Measurements from ENCODE around the gene RPAIN. TPM values are rescaled to one million over a fixed set of nuclear protein-coding genes. Genes with fewer than 3 reads are reported as not detected.
"Not testable (repeated sequence)": the region's sequence is repeated elsewhere in the genome, so short reads cannot be mapped to it uniquely, and the experiment has no call there.

Gene RPAIN
- total RNA-seq, 1 donor from 2014 or later, result 74.6 TPM

- DNase-seq (ENCODE audit: low spot score in 2 of 2) (no peak), FAIRE-seq (no peak)
These were observed 9.4 kb downstream of the RPAIN start for GRCh38 chr17:5429191-5429887.

GRCh38 chr17:5430413-5430999, 10.5 kb downstream of the RPAIN start:
- no peak for DNase-seq (ENCODE audit: low spot score in 2 of 2)
- FAIRE-seq, result no peak

GRCh38 chr17:5431234-5431633, 11.3 kb downstream of the RPAIN start:
- not testable (repeated sequence) for FAIRE-seq; DNase-seq (ENCODE audit: low spot score in 2 of 2)

- DNase-seq (ENCODE audit: low spot score in 2 of 2) (no peak), FAIRE-seq (no peak)
These were observed 12.1 kb downstream of the RPAIN start for GRCh38 chr17:5431949-5432556.

GRCh38 chr17:5434984-5435383, 15.0 kb downstream of the RPAIN start:
- no peak for FAIRE-seq
- DNase-seq (ENCODE audit: low spot score in 2 of 2), result no peak

- not testable (repeated sequence) for DNase-seq (ENCODE audit: low spot score in 2 of 2); FAIRE-seq
These were observed 15.9 kb downstream of the RPAIN start for GRCh38 chr17:5435781-5436315.

GRCh38 chr17:5437721-5438317, 17.8 kb downstream of the RPAIN start:
- DNase-seq (ENCODE audit: low spot score in 2 of 2) (no peak), FAIRE-seq (no peak)

GRCh38 chr17:5438716-5439445, 18.9 kb downstream of the RPAIN start, which contains the start of gene C1QBP:
Gene C1QBP, minus strand, starts transcription at chr17:5439155. Its CDS starts 82 bp downstream, at chr17:5439073.
- FAIRE-seq, result no peak

GRCh38 chr17:5439446-5439764, 19.4 kb downstream of the RPAIN start:
- DNase-seq (ENCODE audit: low spot score in 2 of 2) (no peak), FAIRE-seq (no peak)

More at GRCh38 chr17:5438716-5439445, 18.9 kb downstream of the RPAIN start, which contains the start of gene C1QBP:
- DNase-seq (ENCODE audit: low spot score in 2 of 2), result peak; percentile 92 to 94

- DNase-seq (ENCODE audit: low spot score in 2 of 2) (no peak), FAIRE-seq (no peak)
These were observed 23.7 kb downstream of the RPAIN start for GRCh38 chr17:5443728-5444127.

- FAIRE-seq, result no peak
- DNase-seq (ENCODE audit: low spot score in 2 of 2), result no peak
These were observed 24.2 kb downstream of the RPAIN start for GRCh38 chr17:5444209-5444608.

GRCh38 chr17:5446786-5447185, 26.8 kb downstream of the RPAIN start:
- FAIRE-seq (peak; percentile 91), DNase-seq (ENCODE audit: low spot score in 2 of 2) (peak; percentile 37 to 55)

- FAIRE-seq (no peak), DNase-seq (ENCODE audit: low spot score in 2 of 2) (no peak)
These were observed 44.9 kb downstream of the RPAIN start for GRCh38 chr17:5464717-5465507.

GRCh38 chr17:5466295-5466694, 46.3 kb downstream of the RPAIN start:
- FAIRE-seq (no peak), DNase-seq (ENCODE audit: low spot score in 2 of 2) (no peak)

GRCh38 chr17:5467416-5467815, 47.4 kb downstream of the RPAIN start:
- FAIRE-seq, result no peak
- DNase-seq (ENCODE audit: low spot score in 2 of 2), result no peak

- no peak for FAIRE-seq
- no peak for DNase-seq (ENCODE audit: low spot score in 2 of 2)
These were observed 48.1 kb downstream of the RPAIN start for GRCh38 chr17:5468075-5468473.

- DNase-seq (ENCODE audit: low spot score in 2 of 2), result no peak
- FAIRE-seq, result no peak
These were observed 52.5 kb downstream of the RPAIN start for GRCh38 chr17:5472511-5472910.

- no peak for DNase-seq (ENCODE audit: low spot score in 2 of 2)
- no peak for FAIRE-seq
These were observed 53.9 kb downstream of the RPAIN start for GRCh38 chr17:5473906-5474305.

GRCh38 chr17:5478992-5479391, 59.0 kb downstream of the RPAIN start:
- DNase-seq (ENCODE audit: low spot score in 2 of 2) (no peak), FAIRE-seq (no peak)

- FAIRE-seq, result no peak
- no peak for DNase-seq (ENCODE audit: low spot score in 2 of 2)
These were observed 61.0 kb downstream of the RPAIN start for GRCh38 chr17:5480962-5481361.

Measured in frontal cortex (tissue), 4 donors.